AG09309 (cell line): ENCODE results near the gene ASTE1.
A peak's percentile ranks its signal among the peaks of the same experiment; 100 is the strongest.
"Not testable (repeated sequence)": the region's sequence is repeated elsewhere in the genome, so short reads cannot be mapped to it uniquely, and the experiment has no call there.

Source experiments
- DNase-seq: peaks from one replicate; pipeline ENCODE4 v3.0.0-alpha.2; 2010; ENCODE audit warnings: low read depth
- H3K4me3 ChIP-seq: 2 replicates; pipeline ENCODE4 v1.5.1; 2011; ENCODE audit warnings: mild to moderate bottlenecking, low read depth, low read length, moderate library complexity; ENCODE audit not compliant: control insufficient read depth
- TF ChIP-seq, protein P1 (sequence below): IDR thresholded peaks from 2 replicates; pipeline ENCODE4 v1.5.1; 2011; ENCODE audit warnings: mild to moderate bottlenecking, low read depth, low read length, inconsistent platforms; ENCODE audit not compliant: insufficient read depth, control insufficient read depth; ENCODE audit errors: missing control alignments

The ASTE1 gene

DNA sequence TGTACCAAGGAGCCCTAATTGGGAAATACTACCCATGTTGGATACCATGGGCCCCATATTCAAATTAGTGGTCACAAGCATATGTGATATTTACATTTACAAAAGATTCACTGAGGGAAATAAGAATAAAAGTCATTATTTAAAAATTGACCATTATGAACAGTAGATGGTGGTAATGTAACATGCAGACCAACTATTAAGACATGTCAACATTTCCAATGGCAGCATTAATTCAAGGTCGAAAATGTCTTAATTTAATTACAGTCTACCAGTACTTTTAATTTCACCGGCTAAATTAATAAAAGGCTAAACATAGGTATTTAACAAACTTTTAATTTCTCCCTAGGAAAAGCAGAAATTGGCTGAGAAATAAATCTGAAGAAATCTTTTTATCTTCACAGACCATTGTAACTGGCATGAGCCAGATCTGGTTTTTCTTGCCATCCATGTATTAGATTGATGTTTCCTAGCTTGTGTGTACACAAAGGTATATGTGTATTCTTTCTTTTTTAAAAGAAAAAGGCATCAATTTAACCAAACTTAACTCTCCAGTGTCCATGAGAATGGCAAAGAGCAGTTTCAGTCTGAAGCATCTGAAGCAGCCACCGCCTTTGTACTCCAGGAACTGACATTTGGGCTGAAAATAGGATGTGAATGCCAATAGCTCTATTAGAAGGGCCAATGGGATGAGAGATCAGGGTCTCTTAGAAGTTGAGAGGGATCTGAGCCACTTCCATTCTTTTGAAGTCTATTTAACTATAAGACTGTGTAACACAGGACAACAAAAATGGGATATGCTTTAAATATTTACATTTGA, 26.6 kb upstream of the ASTE1 start:
- TF ChIP-seq, protein P1, sequence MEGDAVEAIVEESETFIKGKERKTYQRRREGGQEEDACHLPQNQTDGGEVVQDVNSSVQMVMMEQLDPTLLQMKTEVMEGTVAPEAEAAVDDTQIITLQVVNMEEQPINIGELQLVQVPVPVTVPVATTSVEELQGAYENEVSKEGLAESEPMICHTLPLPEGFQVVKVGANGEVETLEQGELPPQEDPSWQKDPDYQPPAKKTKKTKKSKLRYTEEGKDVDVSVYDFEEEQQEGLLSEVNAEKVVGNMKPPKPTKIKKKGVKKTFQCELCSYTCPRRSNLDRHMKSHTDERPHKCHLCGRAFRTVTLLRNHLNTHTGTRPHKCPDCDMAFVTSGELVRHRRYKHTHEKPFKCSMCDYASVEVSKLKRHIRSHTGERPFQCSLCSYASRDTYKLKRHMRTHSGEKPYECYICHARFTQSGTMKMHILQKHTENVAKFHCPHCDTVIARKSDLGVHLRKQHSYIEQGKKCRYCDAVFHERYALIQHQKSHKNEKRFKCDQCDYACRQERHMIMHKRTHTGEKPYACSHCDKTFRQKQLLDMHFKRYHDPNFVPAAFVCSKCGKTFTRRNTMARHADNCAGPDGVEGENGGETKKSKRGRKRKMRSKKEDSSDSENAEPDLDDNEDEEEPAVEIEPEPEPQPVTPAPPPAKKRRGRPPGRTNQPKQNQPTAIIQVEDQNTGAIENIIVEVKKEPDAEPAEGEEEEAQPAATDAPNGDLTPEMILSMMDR = peak; percentile 22
- no peak for DNase-seq
- no peak overlapping the region for H3K4me3 ChIP-seq

DNA sequence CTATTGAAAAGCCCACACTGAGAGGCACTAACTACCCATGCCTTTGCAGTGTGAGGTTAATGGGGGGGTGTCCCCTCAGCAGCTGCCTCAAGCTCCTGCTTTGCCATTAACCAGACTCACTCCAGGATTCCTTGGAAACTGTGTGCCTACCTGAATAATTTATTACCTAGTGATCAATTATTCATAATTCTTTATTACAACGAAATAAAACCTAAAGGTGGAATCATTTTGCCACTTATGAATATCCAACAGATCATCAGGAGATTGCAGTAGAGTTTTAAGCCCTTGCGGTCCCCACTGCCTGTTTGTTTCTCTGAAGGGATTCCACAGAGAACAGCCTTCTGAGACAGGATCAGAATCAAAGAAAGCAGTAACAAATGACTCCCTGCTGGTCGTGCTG, 23.4 kb upstream of the ASTE1 start:
- no peak overlapping the region for H3K4me3 ChIP-seq
- DNase-seq = no peak
- TF ChIP-seq, protein P1 = no peak

DNA sequence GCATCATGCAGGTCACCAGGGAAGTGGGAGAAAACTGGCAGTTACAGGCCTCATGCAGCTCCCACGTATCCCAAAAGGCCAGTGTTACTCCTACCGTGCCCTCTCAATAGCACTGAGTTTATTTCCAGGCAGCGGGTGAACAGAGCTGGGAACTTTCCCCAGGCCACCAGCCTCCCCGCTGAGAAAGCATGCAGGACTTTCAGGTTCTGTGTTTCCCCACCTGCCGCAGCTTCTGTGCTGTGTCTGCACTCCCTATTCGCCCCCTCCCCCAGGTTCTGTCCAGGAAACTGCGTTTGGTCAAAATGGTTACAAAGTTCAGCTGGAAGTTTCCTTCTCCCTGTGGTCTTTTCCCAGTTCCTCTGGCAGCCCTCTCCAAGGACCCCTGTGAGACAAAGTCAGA, 21.4 kb upstream of the ASTE1 start:
- no peak for DNase-seq

DNA sequence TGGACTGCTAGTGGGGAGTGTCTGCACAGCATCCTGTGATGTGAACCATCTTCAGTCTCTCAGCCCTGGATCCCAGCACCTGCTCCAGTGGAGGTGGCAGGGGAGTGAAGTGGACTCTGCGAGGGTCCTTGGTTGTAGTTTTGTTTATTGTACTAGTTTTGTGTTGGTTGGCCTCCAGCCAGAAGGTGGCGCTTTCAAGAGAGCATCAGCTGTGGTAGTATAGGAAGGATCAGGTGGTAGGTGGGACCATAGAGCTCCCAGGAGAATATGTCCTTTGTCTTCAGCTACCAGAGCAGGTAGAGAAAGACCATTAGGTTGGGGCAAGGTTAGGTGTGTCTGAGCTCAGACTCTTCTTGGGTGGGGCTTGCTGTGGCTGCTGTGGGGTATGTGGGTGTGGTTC, 21.0 kb upstream of the ASTE1 start:
- TF ChIP-seq, protein P1 = no peak
- H3K4me3 ChIP-seq = no peak overlapping the region
- DNase-seq = no peak

More for the DNA sequence above, 21.4 kb upstream of the ASTE1 start:
- H3K4me3 ChIP-seq = no peak overlapping the region
- TF ChIP-seq, protein P1 = no peak

DNA sequence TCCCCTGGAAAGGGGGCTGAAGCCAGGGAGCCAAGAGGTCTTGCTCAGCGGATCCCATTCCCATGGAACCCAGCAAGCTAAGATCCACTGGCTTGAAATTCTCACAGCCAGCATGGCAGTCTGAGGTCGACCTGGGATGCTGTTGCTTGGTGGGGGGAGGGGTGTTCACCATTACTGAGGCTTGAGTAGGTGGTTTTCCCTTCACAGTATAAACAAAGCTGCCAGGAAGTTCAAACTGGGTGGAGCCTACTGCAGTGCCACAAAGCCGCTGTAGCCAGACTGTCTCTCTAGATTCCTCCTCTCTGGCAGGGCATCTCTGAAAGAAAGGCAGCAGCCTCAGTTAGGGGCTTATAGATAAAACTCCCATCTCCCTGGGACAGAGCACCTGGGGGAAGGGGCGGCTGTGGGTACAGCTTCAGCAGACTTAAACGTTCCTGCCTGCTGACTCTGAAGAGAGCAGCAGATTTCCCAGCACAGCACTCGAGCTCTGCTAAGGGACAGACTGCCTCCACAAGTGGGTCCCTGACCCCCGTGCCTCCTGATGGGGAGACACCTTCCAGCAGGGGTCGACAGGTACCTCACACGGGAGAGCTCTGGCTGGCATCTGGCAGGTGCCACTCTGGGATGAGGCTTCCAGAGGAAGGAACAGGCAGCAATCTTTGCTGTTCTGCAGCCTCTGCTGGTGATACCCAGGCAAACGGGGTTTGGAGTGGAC, 15.8 kb upstream of the ASTE1 start:
- H3K4me3 ChIP-seq, DNase-seq: not testable (repeated sequence)

DNA sequence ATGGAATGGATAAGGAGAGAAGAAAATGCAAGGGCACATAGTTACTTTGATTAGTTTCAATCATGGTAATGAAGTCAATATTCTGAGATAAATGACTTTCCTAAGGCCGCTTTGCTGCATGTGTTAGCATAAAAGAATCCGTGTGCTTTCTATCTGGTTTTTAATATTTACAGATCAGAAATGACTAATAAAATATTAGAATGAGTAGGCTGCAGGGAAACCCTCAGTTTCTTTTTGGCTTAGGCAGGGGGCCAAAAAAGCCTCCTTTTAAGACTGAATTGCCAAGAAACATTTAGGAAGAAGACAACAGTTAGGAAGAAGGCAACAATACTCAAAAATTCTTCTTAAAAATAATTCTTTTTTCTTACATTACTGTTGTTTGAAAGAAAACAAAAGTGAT, 11.7 kb upstream of the ASTE1 start:
- no peak overlapping the region for H3K4me3 ChIP-seq
- DNase-seq = no peak
- TF ChIP-seq, protein P1 = no peak

DNA sequence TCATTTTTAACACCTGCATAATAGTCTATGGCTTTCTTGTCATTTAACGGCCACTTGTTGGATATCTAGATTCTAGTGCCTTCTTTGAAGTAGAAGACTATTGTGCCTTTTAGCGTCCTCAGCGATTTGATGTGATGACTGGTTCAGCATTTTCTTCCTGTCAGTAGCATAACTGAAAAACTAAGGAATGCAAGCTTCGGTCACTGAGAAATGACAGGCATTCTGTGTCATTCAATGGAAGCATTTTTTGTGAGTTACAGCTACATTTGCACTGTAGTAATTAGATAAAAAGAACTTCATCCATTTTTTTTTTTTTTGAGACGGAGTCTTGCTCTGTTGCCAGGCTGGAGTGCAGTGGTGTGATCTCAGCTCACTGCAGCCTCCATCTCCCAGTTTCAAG, 10.4 kb upstream of the ASTE1 start:
- DNase-seq = no peak
- TF ChIP-seq, protein P1 = no peak
- no peak overlapping the region for H3K4me3 ChIP-seq
